Endometrial microvascular endothelial cells (primary cell): ENCODE measurements around the gene CWF19L1. TPM values are rescaled to one million over a fixed set of nuclear protein-coding genes. Genes with fewer than 3 reads are reported as not detected.
"Not testable (repeated sequence)": the region's sequence is repeated elsewhere in the genome, so short reads cannot be mapped to it uniquely, and the experiment has no call there.

Experiments used
- in situ Hi-C: cut with HindIII; loops from 2 replicates; pipeline ENCODE4 v1.10.0; 2017; ENCODE audit warnings: low sequenced_read_pairs, low pct_unique_long_range_greater_than_20kb; ENCODE audit errors: inconsistent ontology term
- total RNA-seq: library from RNA; depleted of rRNA; stranded (reverse); fragments of >200 nt; gene quantifications from one replicate; pipeline ENCODE4 v1.2.3, GENCODE V29; 2015; ENCODE audit errors: inconsistent ontology term

Gene CWF19L1
- 38.8 TPM for total RNA-seq

DNA sequence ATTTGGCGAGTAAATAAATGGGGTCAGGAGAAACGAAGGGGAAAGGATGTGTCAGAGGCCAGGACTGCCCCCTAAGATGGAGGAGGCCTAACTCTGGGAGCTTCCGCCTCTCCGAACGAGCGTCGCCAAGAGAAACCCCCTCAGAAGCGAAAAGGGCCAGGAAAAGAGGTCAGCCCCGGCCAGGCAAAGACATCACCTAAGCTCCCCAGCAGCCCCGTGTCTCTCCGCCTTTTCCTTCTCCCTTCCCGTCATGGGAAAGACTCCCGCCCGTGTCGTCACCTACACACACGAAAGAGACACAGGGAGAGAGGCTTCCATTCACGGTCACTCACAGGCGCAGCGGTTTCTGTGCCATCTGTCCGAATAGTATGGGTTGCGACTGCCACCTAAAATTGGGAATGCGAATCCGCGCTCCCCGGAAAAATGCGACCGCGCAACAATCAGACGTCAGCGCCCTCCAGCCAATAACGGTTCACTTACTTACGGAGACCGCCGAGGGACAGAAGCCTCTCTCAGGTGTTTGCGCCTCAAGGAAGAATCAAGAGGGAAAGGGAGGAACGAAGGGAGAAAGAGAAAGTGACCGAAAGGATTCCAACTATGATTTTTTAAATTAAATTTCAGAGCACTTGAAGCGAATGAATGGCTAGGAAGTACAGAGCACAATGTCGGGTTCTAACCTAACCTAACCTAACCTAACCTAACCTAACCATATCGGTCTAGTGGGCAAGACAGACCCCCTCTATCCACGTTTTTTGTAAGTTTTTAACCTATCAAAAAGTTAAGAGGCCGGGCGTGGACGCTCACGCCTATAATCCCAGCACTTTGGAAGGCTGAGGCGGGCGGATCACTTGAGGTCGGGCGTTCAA is at the start of gene CWF19L1:
Gene CWF19L1 (minus strand): TSS at position 400 of the 866 bp plus-strand sequence. CDS start 45 bp downstream, at position 355.
- in situ Hi-C loops, result no loop called here

- in situ Hi-C loops, result no loop called here
These were observed 48.2 kb upstream of the CWF19L1 start for GRCh38 chr10:100315615-100316014.

DNA sequence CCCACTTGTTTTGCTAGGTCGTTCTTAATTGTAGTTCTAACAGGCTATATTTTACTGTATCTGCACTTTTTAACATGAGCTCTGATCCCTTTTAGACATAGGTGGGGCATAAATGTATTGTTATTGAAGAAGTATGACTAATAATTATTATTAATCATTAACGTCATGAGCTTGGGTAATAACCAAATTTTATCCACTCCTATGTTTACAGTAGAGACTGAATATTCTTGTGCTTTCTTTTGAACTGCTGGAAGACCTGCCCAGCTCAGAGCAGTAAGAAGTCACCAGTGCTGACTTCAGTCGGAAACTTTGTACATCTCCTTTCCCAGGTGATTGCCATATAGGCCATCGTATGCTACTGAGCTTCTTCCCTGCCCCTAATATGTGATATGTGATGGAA is 43.9 kb upstream of the CWF19L1 start:
- in situ Hi-C loops, result no loop called here

GRCh38 chr10:100307684-100308083 is 40.2 kb upstream of the CWF19L1 start:
- in situ Hi-C loops, result no loop called here

- in situ Hi-C loops, result no loop called here
These were observed 39.4 kb upstream of the CWF19L1 start for GRCh38 chr10:100306861-100307260.

GRCh38 chr10:100304414-100304813 is 37.0 kb upstream of the CWF19L1 start:
- in situ Hi-C loops, result no loop called here

- in situ Hi-C loops, result no loop called here
These were observed 36.4 kb upstream of the CWF19L1 start for GRCh38 chr10:100303724-100304319.

- in situ Hi-C loops, result not testable (repeated sequence)
These were observed 33.7 kb upstream of the CWF19L1 start for GRCh38 chr10:100301123-100301522.

DNA sequence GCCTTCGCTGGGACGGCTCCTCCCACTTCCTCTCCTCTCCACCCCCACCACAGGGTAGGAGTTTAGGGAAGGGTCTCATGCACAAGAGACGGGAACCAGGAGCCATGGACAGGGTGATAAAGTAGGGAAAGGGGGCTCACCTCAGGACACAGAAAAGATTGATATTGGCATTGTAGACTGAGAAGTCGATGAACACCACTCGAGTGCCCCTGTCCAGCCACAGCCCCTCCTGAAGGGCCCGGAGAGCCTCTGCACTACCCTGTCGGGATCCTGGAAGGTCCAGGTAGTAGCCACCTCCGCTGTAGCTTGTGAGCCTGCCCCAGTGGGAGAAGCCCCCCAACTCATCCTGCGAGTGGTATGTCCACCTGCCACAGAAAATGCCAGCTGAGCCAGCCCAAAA is 29.8 kb upstream of the CWF19L1 start:
- in situ Hi-C loops, result no loop called here

DNA sequence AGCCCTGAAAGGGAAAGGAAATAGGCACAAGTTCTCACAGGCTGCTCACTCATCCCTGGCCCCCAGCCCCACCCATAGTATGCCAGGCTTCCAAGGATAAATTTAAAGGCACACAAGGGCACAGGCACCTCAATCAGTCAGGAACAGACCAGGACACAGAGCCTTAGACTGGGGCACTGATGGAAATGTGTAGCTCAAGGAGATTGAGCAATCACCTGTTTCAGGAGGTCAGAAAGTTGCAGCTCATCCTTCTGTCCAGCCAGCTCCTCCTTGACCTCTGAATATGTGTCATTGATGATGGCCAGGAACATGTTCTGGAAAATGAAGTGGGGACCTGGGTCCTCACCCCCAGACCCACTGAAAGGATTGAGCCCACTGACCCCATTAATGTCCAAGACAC is 25.6 kb upstream of the CWF19L1 start:
- in situ Hi-C loops, result no loop called here

DNA sequence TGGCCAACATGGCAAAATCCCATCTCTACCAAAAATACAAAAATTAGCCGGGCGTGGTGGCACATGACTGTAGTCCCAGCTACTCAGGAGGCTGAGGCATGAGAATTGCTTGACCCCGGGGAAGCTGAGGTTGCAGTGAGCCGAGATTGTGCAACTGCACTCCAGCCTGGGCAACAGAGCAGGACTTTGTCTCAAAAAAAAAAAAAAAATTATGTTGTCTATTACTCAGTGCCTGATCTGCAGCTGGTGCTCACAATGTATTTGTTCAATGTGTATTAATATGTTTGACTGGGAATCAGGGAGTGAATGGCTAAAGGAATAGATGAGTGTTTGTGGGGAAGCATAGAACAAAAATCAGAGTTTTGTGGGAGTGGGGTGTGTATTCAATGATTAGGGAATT is 24.9 kb upstream of the CWF19L1 start:
- in situ Hi-C loops, result not testable (repeated sequence)

- in situ Hi-C loops, result no loop called here
These were observed 23.9 kb upstream of the CWF19L1 start for GRCh38 chr10:100291356-100291755.

DNA sequence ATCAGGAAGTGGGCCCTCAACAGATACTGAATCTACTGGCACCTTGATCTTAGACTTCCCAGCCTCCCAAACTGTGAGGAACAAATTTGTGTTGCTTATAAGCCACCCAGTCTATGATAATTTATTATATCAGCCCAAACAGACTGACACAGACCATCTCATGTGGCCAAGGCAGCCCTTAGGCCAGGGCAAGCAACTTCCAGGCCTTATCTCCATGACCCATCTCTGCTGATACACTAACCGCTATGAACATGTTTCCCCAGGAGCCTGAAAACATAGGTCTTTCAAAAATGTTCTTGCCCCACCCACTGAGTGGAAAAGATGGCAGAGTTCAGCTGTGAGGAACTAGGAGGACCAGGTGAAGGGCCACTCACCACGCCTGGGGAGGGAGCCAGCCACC is 22.2 kb upstream of the CWF19L1 start:
- in situ Hi-C loops, result no loop called here

GRCh38 chr10:100288196-100288595 is 20.8 kb upstream of the CWF19L1 start:
- in situ Hi-C loops, result no loop called here

DNA sequence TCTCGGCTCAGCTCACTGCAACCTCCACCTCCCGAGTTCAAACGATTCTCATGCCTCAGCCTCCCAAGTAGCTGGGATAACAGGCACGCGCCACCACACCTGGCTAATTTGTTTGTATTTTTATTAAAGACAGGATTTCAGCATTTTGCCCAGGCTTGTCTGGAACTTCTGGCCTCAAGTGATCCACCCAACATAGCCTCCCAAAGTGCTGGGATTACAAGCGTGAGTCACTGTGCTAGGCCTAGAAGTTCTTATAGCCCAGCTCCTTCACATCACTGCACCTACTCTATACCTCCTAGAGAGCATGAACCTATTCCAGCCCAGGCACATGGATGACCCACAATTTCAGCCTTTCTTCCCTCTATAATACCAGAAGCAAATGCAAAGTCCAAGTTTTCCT is 20.3 kb upstream of the CWF19L1 start:
- in situ Hi-C loops, result no loop called here

DNA sequence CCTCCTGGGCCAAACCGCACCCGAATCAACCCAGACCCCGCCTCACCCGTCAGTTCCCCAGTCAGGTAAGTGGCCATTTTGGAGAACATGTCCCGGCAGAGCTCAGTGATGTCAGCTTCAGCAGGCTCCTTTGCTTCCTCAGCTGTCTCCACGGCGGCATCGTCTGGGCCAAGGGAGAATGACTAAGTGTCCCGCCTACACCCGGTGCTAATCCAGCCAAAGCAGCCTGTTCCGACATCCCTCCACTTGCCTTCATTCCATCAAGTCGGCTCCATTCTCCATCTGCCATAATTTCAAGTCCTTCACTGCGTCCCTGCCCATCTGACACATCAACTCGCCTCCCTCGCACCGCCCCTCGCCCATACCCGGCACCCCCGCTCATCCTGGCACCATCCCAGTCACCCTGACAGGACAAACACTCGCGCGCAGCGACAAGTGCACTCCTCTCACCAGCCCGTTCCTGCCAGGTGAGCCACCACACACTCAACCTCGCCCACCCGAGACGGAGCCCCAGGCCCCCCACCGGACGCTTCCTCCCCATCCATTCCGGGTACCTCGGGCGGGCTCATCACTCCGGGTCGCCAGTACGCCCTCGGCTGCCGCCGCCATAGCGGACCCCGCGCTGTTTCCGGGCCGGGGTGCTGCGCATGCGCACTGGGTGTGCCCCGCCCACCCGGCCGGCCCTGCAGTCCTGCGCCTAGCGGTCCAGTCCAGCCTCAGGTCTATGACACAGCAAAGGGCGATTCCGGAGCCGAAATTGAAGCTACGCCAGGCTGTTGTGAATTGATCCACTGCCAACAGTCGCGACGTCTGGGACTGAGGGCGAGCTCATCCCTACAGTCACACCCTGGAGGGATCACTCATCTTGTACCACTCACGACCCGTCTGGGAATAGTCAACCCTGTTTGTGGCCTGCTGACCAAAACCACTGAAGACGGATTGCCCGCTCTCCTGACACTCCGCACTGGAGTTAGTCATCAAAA is 18.9 kb upstream of the CWF19L1 start, which contains the start of gene BLOC1S2:
Gene BLOC1S2 (minus strand): TSS at position 630 of the 983 bp plus-strand sequence. CDS start 21 bp downstream, at position 609.
- in situ Hi-C loops, result no loop called here

- in situ Hi-C loops, result not testable (repeated sequence)
These were observed 17.9 kb upstream of the CWF19L1 start for GRCh38 chr10:100285326-100285725.

- in situ Hi-C loops, result no loop called here
These were observed 15.5 kb upstream of the CWF19L1 start for GRCh38 chr10:100282907-100283306.

GRCh38 chr10:100276971-100277370 is 9.5 kb upstream of the CWF19L1 start:
- in situ Hi-C loops, result not testable (repeated sequence)
